ENCODE results near the gene ZBTB46.
"Not testable (repeated sequence)": the region's sequence is repeated elsewhere in the genome, so short reads cannot be mapped to it uniquely, and the experiment has no call there.

ZBTB46 gene

GRCh38 chr20:63787302-63787701, 43.8 kb downstream of the ZBTB46 start:
- DNase-seq (ENCODE audit: low spot score), result no peak

GRCh38 chr20:63785691-63786131, 45.4 kb downstream of the ZBTB46 start:
- DNase-seq (ENCODE audit: low spot score), result no peak

GRCh38 chr20:63783970-63784369, 47.1 kb downstream of the ZBTB46 start:
- no peak for DNase-seq (ENCODE audit: low spot score)

- DNase-seq (ENCODE audit: low spot score), result no peak
Measured at GRCh38 chr20:63782521-63782971, 48.5 kb downstream of the ZBTB46 start.

- DNase-seq (ENCODE audit: low spot score), result no peak
Measured at GRCh38 chr20:63782051-63782471, 49.0 kb downstream of the ZBTB46 start.

- DNase-seq (ENCODE audit: low spot score), result no peak
Measured at GRCh38 chr20:63781181-63781580, 49.9 kb downstream of the ZBTB46 start.

- DNase-seq (ENCODE audit: low spot score), result no peak
Measured at GRCh38 chr20:63778857-63779256, 52.2 kb downstream of the ZBTB46 start.

GRCh38 chr20:63778034-63778752, 52.9 kb downstream of the ZBTB46 start:
- no peak for DNase-seq (ENCODE audit: low spot score)

- DNase-seq (ENCODE audit: low spot score), result no peak
Measured at GRCh38 chr20:63777614-63778013, 53.5 kb downstream of the ZBTB46 start.

GRCh38 chr20:63776875-63777274, 54.2 kb downstream of the ZBTB46 start:
- DNase-seq (ENCODE audit: low spot score), result not testable (repeated sequence)

GRCh38 chr20:63775096-63775978, 55.7 kb downstream of the ZBTB46 start:
- DNase-seq (ENCODE audit: low spot score), result peak; percentile 43

- DNase-seq (ENCODE audit: low spot score), result no peak
Measured at GRCh38 chr20:63774306-63774705, 56.8 kb downstream of the ZBTB46 start.

GRCh38 chr20:63773571-63774241, 57.4 kb downstream of the ZBTB46 start:
- DNase-seq (ENCODE audit: low spot score), result no peak

- DNase-seq (ENCODE audit: low spot score), result no peak
Measured at GRCh38 chr20:63772781-63773518, 58.1 kb downstream of the ZBTB46 start.

GRCh38 chr20:63771046-63771707, 59.9 kb downstream of the ZBTB46 start:
- DNase-seq (ENCODE audit: low spot score), result no peak

- DNase-seq (ENCODE audit: low spot score), result no peak
Measured at GRCh38 chr20:63769891-63770474, 61.1 kb downstream of the ZBTB46 start.

- DNase-seq (ENCODE audit: low spot score), result no peak
Measured at GRCh38 chr20:63768591-63769515, 62.2 kb downstream of the ZBTB46 start.

GRCh38 chr20:63767886-63768285, 63.2 kb downstream of the ZBTB46 start:
- DNase-seq (ENCODE audit: low spot score), result no peak

GRCh38 chr20:63767456-63767855, 63.6 kb downstream of the ZBTB46 start:
- no peak for DNase-seq (ENCODE audit: low spot score)

Data from germinal center (tissue), 1 donor.